Measurements from ENCODE around the gene TFPT. TPM values are rescaled to one million over a fixed set of nuclear protein-coding genes. Genes with fewer than 3 reads are reported as not detected.

The TFPT gene
- total and polyA plus RNA-seq, 2 of the 13 experiments (the other 11 are each of a cell fraction or from before 2014, with no cell fraction given): 8.4 to 10.7 TPM

GRCh38 chr19:54102421-54103169 lies 12.9 kb downstream of the TFPT start, which contains the start of gene NDUFA3 (continued):
- TF ChIP-seq MYNN (CRISPR knock-in tag; IDR thresholded peaks at IDR 0.05; ENCODE audit: low read depth) (no peak; the same call in 1 of the 2 replicates), ZMAT3 (CRISPR knock-in tag; conservative IDR thresholded peaks at IDR 0.05) (no peak; the same call in 1 of the 2 replicates), ZNF589 (CRISPR knock-in tag; conservative IDR thresholded peaks at IDR 0.05) (0 out of 2 replicates have a peak, but pooled peaks have one; percentile 22), ZFP90 (CRISPR knock-in tag; IDR thresholded peaks at IDR 0.05; ENCODE audit: borderline replicate concordance) (no peak), ZNF761 (CRISPR knock-in tag; conservative IDR thresholded peaks at IDR 0.05) (peak; percentile 74), ZFP1 (CRISPR knock-in tag; IDR thresholded peaks at IDR 0.05) (no peak), GTF2F1 (IDR thresholded peaks at IDR 0.05; ENCODE audit: low read length) (no peak), KDM4B (CRISPR knock-in tag; IDR thresholded peaks at IDR 0.05) (peak; percentile 25; the same call in 1 of the 2 replicates), NONO (IDR thresholded peaks at IDR 0.05) (no peak), NONO (CRISPR knock-in tag; conservative IDR thresholded peaks at IDR 0.05) (peak; percentile 85), KIAA2018 (CRISPR knock-in tag; IDR thresholded peaks at IDR 0.05; ENCODE audit: borderline replicate concordance) (no peak), ZNF570 (CRISPR knock-in tag; IDR thresholded peaks at IDR 0.05; ENCODE audit: borderline replicate concordance) (no peak), REXO4 (CRISPR knock-in tag; IDR thresholded peaks at IDR 0.05; ENCODE audit: borderline replicate concordance) (no peak)
- TF ChIP-seq, protein P1, sequence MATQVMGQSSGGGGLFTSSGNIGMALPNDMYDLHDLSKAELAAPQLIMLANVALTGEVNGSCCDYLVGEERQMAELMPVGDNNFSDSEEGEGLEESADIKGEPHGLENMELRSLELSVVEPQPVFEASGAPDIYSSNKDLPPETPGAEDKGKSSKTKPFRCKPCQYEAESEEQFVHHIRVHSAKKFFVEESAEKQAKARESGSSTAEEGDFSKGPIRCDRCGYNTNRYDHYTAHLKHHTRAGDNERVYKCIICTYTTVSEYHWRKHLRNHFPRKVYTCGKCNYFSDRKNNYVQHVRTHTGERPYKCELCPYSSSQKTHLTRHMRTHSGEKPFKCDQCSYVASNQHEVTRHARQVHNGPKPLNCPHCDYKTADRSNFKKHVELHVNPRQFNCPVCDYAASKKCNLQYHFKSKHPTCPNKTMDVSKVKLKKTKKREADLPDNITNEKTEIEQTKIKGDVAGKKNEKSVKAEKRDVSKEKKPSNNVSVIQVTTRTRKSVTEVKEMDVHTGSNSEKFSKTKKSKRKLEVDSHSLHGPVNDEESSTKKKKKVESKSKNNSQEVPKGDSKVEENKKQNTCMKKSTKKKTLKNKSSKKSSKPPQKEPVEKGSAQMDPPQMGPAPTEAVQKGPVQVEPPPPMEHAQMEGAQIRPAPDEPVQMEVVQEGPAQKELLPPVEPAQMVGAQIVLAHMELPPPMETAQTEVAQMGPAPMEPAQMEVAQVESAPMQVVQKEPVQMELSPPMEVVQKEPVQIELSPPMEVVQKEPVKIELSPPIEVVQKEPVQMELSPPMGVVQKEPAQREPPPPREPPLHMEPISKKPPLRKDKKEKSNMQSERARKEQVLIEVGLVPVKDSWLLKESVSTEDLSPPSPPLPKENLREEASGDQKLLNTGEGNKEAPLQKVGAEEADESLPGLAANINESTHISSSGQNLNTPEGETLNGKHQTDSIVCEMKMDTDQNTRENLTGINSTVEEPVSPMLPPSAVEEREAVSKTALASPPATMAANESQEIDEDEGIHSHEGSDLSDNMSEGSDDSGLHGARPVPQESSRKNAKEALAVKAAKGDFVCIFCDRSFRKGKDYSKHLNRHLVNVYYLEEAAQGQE (IDR thresholded peaks at IDR 0.05; ENCODE audit: borderline replicate concordance in 1 of 2, low read depth in 1 of 2, low read length in 2 of 2): no peak; a peak in 1 of 4 replicates
- TF ChIP-seq, protein P2, sequence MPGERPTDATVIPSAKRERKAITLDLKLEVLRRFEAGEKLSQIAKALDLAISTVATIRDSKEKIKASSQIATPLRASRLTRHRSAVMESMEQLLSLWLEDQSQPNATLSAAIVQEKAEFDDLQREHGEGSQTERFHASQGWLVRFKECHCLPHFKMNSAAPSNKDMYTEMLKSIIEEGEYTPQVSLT (CRISPR knock-in tag; IDR thresholded peaks at IDR 0.05; ENCODE audit: borderline replicate concordance, low read depth): no peak
- TF ChIP-seq, protein P3, sequence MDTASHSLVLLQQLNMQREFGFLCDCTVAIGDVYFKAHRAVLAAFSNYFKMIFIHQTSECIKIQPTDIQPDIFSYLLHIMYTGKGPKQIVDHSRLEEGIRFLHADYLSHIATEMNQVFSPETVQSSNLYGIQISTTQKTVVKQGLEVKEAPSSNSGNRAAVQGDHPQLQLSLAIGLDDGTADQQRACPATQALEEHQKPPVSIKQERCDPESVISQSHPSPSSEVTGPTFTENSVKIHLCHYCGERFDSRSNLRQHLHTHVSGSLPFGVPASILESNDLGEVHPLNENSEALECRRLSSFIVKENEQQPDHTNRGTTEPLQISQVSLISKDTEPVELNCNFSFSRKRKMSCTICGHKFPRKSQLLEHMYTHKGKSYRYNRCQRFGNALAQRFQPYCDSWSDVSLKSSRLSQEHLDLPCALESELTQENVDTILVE (CRISPR knock-in tag; IDR thresholded peaks at IDR 0.05): peak; percentile 82; the same call in 1 of the 2 replicates
